SKM-1 treated with dmso at 0.1 percent for 144 hours (cell line): ENCODE data around the gene SP140.
"Not testable (repeated sequence)": the region's sequence is repeated elsewhere in the genome, so short reads cannot be mapped to it uniquely, and the experiment has no call there.

Experiments used
- DNase-seq: peaks from one replicate; lab custom pipeline; 2025; ENCODE audit not compliant: unreplicated experiment; lab: John Stamatoyannopoulos, UW

Gene SP140

DNA sequence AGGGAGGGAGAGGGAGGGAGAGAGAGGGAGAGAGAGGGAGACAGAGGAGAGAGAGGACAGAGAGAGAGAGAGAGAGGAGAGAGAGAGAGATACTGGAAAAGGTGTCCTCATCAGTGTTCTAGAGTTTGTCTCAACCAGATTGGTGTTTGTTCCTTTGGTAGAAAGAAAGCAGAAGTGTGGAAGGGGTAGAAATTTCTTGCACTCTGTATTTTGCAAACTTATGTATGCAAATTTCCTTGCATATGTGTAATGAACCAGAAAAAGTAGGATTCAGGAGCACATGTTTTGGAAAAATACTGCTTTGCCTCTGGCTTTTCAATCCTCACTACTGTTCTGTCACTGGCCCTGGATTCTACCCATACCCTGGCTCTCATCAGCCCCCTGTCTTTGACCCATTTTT, 1.1 kb upstream of the SP140 start:
- peak; percentile 41 for DNase-seq

DNA sequence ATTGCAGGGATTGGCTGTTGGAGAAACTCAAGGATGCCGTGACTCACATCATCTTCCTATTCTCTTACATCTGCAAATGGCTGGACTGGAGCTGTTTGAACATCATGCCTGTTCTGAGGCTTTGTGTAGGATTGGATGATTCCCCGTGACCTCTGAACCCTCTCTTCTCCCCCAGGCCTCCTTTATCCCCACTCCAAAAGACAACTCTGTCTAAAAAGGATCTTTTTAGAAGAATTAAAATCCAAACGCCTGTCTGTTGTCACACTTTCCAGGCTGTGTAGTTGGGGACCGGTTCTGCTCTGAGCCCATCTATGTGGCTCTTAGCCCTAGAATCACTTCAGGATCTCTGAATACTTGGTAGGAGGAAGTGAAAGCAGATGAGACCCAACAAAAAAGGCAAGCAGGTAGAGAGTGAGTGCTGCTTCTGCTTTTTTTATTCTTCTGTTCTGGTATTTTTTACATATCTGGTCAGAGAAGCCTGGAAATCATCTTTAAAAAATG, 565 bp downstream of the SP140 start:
- DNase-seq, result peak; percentile 67

DNA sequence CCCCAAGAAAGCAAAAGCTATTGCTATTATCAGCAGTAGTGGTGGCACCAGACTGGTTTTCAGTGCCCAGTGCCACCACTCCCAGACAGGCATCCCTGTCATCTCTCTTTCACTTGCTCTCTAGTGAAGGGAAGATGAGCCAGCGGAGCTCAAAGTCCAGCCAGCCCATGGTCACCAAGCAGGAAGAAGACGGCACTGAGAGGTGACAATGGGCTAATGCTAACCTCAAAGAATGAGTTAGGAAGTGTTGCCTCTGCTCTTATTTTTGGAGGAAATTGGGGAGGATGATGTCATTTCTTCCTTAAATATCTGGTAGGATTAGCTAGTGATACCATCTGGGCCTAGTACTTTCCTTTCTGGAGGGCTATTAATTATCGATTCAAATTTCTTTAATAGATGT, 1.7 kb downstream of the SP140 start:
- no peak for DNase-seq

DNA sequence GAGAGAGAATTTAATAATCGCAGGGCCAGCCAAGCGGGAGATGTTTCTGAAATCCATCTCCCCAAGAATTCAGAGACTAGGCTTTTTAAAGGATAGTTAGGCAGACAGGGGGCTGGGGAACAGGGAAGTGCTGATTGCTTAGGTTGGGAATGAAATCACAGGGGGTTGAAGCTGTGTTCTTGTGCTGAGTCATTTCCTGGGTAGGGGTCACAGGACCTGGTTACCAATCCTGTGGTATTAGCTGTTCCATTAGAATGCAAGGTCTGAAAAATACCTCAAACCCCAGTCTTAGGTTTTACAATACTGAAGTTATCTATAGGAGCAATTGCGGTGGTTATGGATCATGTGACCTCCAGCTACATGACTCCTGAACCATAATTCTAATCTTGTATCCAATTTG, 4.6 kb downstream of the SP140 start:
- DNase-seq, result no peak

DNA sequence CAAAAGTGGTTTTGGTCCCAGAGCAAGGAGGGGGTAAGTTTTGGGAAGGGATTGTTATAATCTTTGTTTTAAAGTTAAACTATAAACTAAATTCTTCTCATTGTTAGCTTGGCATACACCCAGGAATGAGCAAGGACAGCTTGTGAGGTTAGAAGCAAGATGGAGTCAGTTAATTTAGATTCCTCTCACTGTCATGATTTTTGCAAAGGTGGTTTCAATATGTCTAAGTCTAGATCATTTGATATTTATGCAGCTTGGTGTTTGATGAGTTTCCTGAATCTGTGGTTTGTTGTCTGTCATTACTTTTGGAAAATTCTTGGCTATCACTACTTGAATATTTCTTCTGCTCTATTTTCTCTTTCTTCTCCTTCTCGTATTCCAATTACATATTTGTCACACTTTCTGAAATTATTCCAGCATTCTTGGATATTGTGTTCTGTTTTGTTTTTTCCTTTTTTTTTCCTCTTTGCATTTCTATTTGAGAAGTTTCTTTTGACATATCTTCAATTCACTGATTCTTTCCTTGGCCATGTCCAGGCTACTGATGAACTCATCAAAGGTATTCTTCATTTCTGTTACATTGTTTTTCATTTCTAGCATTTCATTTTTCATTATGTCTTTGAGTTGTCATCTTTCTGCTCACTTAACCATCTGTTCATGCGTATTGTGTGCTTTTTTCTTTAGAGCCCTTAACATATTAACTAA, 5.1 kb downstream of the SP140 start:
- DNase-seq, result no peak

DNA sequence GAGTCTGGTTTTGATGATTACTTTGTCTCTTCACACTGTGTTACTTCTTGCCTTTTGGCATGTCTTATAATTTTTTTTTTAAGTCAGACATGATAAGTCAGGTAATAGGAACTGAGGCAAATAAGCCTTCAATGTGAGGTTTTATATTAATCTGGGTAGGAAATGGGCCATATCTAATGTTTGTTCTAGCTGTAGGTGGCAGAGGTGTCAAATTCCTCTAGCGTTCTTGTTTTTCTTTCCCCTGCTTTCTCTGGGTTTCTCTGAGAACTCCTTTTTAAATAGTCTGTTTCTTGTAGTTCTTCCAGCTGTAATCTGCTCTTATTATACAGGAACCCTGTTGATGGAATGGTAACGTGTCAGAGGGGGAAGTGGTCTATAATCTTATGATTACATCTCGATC, 5.7 kb downstream of the SP140 start:
- DNase-seq, result no peak

DNA sequence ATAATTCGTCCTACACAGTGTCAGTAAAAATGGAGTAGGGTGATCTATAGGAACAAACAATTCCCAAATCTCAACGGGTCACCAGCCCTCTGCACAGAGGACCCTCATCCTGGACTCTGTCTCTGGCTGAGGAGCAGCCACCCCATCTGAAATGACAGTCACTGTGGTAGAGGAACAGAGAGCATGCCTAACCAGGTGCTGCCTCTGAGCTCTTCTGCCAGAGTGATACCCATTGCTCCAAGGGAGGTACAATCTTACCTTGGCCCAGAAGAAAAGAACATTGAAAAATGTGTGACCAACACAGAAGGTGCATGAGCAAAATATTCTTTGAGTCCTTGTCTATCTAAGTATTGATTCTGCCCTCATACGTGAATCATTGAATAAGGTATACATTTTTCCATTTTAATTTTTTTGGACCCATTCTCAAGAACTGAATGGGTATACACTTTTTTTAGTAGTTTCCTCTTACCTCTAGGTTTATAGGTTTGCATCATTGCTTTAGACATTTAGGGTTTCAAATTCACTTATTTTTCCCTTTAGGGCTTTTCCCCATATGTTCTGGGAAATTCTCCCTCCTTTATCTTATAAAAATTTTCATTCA, 8.7 kb downstream of the SP140 start:
- DNase-seq, result no peak

DNA sequence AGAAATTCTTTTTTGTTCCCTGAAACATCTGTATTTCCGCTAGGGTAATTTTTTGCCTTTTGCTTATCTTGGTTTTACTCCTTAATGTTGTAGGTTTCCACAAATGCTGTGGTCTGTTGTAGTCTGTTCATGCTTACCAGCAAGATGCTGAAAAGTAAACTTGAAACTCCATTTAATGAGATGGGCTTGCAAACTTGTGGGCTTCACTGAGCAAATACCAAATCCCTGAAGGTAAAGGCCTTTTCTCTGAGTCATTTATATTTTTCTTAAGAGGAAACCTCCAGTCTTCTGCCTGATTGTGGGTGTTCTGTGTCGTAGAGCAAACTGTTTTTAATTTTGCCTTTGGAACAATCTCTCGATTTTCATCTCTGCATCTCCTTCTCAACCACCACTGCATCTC, 9.3 kb downstream of the SP140 start:
- no peak for DNase-seq

DNA sequence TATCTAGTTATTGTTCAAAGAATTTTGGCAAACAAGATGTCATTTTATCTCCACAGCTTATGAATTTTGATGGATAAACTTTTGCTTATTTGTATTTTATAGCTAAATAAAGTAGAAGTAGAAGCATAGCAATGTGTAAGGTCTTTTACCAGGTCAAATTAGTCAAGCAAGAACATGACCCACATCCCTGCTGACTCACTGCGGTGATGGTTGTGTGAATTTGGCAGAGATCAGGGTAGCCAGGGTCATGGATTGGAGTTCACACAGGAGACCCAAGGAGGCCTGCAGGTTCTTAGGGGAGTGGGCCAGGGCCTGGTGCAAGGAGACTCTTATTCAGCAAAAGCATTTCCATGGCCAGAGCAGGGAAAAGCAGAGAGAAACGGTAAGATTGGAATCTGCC, 18.7 kb downstream of the SP140 start:
- DNase-seq, result no peak

DNA sequence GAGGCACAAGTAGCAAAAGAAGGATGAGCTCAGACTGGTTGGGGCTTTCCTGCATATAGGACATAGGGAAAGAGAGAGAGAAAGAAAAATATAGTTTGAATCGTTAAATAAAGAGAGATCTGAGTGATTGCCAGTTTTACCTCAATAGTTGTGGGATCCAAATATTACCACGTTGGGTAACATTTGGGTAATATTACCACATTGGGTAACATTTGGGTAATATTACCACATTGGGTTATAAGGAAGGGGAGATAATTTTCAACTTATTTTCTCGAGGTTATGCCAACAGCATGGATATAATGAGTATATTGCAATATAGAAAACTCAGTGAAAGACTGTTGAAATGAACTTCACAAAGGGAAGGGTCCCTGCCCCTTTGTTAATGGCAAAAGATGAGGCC, 20.7 kb downstream of the SP140 start:
- no peak for DNase-seq

DNA sequence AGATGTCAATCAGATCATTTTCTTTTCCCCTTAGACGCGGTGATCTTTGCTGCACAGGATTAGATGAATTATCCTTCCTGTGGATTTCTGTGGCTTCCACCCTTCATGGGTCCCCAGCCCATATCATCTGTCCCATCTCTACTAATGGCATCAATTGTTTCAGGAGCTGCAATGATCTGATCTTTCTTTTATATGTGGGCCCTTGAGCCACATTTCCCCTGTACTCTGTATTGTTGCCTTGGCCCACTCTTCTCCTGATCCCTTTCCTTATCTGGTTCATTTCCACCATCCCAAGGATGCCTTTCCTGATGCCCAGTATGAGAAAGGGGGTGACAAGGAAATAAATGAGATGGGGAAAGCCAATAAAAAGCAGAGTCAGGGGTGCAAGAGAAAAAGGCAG, 24.7 kb downstream of the SP140 start:
- no peak for DNase-seq

DNA sequence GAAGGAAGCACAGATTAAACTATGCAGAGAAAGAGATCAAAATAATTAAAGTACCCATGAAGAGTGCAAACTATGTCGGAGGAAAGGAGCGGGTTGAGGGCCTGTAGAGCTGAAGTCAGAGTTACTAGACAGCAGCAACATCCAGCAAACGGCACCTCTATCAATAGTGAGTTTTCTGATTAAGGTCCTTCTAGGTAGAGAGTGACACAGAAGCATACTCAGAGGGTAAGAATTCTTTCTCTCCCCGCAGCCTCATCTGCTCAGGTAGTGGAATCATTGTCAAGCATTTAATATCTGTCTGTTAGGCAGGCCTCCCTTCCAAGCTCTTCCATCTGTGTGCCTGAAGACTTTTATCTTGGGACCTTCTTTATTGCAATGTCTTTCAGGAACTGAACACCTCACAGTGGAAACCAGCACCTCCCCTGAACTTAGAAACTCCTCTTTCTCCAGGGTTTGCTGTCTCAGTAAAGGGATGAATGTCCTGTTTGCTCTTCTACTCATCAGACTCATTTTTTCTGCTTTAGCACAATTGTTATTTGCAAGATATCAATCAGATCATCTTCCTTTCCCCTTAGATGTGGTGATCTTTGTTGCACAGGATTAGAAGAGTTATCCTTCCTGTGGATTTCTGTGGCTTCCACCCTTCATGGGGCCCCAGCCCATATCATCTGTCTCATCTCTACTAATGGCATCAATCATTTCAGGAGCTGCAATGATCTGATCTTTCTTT, 28.8 kb downstream of the SP140 start:
- DNase-seq, result no peak

DNA sequence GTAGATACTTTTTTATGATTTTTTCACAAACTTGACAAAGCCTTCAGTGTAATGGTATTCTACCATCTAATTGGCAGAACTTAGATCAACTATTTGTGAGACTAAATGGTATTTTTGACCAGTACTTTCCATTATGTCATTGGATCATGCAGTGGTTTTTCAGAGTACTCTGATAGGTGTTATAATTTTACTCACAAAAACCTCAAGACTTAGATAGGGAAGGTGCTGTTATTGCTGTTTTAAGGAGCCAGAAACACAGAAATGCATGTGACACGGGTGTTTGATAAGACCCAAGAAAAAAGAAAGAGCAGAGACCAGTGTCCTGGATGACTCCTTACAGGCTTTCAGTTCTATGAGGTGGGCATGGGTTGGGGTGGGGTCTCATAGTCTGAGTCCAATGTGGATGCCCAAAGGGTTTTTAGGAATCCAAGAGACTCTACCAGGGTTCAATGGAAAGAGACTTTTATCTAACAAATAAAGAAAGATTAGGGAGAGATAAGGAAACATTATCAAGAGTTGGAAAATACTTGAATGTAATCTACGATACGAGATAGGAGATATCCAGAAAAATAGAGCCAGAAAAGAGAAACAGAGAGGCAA, 31.3 kb downstream of the SP140 start:
- DNase-seq, result no peak

DNA sequence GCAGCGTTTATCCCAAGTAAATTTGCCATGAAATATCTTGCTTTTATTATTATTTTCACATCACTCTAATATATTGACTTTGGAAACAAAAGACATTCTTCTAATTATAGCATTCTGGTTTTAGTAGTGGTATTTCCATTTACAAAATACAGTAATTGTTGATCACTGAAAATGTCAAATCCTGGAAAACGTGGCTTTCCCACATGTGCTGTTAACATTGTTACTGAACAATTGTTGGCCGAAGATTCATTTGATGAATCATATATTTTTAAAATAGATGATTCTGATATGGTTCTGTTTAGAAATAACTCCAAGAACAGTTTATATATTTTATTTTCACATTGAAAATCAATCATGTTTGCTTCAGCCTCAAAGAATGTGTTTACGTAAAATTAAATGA, 32.9 kb downstream of the SP140 start:
- DNase-seq, result no peak

DNA sequence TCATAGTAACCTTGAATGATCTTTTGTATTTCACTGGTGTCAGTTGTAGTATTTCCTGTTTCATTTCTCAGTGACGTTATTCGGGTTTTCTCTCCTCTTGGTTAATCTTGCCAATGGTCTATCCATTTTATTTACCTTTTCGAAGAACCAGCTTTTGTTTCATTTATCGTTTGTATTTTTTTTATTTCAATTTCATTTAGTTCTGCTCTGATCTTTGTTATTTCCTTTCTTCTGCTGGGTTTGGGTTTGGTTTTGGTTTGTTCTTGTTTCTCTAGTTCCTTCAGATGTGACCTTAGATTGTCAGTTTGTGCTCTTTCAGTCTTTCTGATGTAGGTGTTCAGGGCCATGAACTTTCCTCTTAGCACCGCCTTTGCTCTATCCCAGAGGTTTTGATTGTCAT, 36.7 kb downstream of the SP140 start:
- DNase-seq, result no peak

DNA sequence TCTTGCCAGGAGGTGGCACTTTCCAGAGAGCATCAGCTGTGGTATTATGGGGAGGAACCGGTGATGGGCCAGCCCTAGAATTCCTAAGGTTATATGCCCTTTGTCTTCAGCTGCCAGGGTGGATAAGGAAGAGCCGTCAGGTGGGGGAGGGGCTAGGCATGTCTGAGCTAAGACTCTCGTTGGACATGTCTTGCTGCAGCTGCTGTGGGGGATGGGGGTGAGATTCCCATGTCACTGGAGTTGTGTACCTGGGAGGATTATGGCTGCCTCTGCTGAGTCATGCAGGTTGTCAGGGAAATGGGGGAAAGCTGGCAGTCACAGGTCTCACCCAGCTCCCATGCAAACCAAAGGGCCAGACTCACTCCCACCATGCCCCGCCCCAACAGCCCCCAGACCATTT, 39.4 kb downstream of the SP140 start:
- not testable (repeated sequence) for DNase-seq

DNA sequence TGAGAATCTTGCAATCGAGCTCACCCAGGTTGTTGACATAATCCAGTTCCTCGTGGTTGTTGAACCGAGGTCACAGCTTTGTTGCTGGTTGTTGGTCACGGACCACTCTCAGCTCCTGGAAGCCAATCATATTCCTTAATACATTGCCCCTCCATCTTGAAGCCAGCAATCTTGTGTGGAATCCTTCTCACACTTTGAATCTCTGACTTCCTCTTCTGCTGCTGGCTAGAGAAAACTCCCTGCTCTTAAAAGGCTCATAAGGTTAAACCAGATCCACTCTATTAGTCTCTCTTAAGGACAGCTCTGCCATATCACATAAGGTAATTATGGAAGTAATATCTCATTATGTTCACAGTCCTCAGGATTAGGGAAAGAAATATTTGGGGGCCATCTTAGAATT, 41.1 kb downstream of the SP140 start:
- DNase-seq, result no peak

DNA sequence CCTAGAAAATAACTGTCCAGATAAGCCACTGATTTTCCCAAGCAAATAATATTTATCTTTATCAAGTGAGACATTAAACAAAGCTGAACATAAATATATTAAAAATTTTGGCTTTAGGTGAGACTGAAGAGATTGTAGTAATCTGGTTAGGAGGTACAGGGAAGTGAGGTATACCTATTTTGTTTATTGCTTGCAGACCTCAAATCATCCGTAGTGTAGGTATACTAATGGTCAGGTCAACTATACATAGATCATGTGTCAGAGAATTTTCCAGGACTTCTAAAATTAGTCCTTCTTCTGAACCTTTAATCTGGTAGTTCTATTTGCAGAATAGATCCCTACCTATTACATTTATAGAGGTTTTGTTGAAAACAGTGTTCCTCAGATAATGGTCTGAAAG, 41.5 kb downstream of the SP140 start:
- DNase-seq, result no peak

DNA sequence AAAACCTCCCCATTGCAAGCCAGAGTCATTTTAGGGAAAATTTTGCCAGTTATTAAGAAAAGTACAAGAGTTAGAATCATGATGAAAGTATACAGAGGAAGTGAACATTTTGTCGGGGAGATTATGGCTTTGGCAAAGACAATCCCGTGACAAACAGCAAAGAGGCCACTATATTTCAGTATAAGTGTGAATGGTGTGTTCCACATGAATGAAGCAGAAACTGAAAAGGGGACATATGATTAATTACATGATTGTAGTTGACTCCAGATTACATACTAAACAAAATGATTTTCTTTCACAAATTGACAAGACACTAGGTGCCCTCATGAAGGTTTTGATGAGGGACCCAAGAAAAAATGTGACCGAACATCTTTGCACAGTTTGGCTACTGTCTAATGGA, 42.0 kb downstream of the SP140 start:
- DNase-seq, result no peak

DNA sequence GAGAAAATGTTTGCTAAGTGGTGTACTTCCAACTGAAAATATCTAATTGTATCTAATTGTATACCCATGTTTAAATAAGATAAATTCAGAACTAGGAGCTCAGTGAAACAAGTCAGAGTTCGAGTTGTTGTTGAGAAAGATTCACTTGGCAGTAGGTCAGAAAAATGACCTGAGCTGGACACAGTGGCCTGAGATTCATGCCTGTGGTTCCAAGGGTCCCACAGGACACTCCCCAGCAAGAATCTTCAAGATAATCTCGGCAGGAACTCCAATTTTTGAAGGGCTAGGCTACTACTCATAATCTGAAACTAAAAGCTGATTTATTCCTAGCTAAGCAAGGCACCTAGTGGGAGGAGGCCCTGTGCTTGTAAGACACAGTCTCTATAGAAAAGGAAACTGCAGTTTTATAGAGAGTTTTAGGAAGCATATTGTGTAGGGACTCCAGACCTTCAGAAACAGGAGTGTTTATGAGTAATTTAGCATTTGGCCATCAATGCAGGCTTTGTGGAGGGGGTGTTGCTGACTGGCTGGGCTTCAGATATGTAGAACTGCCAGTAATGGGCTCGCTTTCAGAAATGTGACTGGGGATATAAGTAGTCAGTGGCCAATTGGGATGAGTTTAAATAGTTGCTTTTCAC, 43.2 kb downstream of the SP140 start:
- DNase-seq, result no peak

DNA sequence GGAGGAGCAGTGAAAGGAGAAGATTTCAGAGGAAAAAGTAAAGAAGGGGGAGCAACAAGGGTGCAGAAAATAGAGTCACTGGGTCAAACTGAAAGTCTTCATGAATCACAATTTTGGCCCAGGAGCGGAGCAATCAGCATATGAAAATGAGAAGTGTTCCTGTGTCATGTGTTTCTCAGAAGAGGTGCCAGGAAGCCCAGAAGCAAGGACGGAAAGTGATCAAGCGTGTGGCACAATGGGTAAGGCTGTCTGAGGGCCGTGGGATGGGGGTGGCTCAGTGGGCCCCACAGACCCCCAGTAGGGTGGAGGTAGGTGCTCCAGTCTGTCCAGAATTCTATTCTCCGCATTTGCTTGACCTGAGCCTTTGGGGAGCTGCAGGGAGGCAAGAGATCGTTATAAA, 44.2 kb downstream of the SP140 start:
- DNase-seq, result no peak
